ENCODE results near the gene CASKIN2.

GRCh38 chr17:75454193-75454592 lies 61.1 kb downstream of the CASKIN2 start:
- TF ChIP-seq POLR2A (IDR thresholded peaks at IDR 0.05; ENCODE audit: low read length) (no peak), GATA1 (IDR thresholded peaks at IDR 0.05; ENCODE audit: low read depth, low read length) (no peak)

Data from erythroblast (primary cell).